ENCODE data around the gene USP24. TPM values are rescaled to one million over a fixed set of nuclear protein-coding genes. Genes with fewer than 3 reads are reported as not detected.

USP24 gene
- total and polyA plus RNA-seq, 10 of the 15 experiments (the other 5 are each of a cell fraction or from before 2014, with no cell fraction given): 4.6 to 36.5 (median 25.3) TPM

GRCh38 chr1:55168353-55168752, 46.8 kb downstream of the USP24 start:
- RAD21 ChIA-PET (ENCODE audit: unreplicated experiment): no interaction called here
- WGBS (ENCODE audit: insufficient coverage, insufficient replicate concordance, low lambda C conversion rate, missing lambda C conversion rate): 93% methylated on average over 4 of the region's 4 CpGs
- SMC1A ChIA-PET (ENCODE audit: uncharacterized antibody, unreplicated experiment): no interaction called here
- POLR2A ChIA-PET: no interaction called here
- H3K4me1 ChIP-seq (ENCODE audit: control insufficient read depth, insufficient read depth, low read length): no peaks in the 10 kb centered on the region
- peaks cover 2 to 15% of the 10 kb centered on the region in 2 experiments for H3K36me3 ChIP-seq (ENCODE audit: control insufficient read depth in 2 of 2, insufficient read depth in 2 of 2, low read length in 1 of 2)
- H3K27ac ChIP-seq (ENCODE audit: control insufficient read depth, insufficient read depth): no peak overlapping the region
- TF ChIP-seq HDAC6 (IDR thresholded peaks at IDR 0.05; ENCODE audit: unreplicated experiment) (no peak), HSF1 (IDR thresholded peaks at IDR 0.05; ENCODE audit: low read depth, low read length) (no peak), POU2F2 (IDR thresholded peaks at IDR 0.05; ENCODE audit: borderline replicate concordance, low read depth, low read length) (no peak), SKIL (IDR thresholded peaks at IDR 0.05; ENCODE audit: low read depth, poor library complexity, severe bottlenecking) (no peak), REST (IDR thresholded peaks at IDR 0.05; ENCODE audit: low read depth, low read length) (no peak), FOXM1 (IDR thresholded peaks at IDR 0.05; ENCODE audit: low read depth, low read length) (no peak), ELK1 (IDR thresholded peaks at IDR 0.05; ENCODE audit: low read depth, low read length) (no peak), STAT1 (conservative IDR thresholded peaks at IDR 0.05) (no peak), IRF4 (IDR thresholded peaks at IDR 0.05; ENCODE audit: low read depth, low read length) (no peak), BMI1 (IDR thresholded peaks at IDR 0.05; ENCODE audit: borderline replicate concordance) (no peak), MXI1 (IDR thresholded peaks at IDR 0.05; ENCODE audit: low read depth, low read length) (no peak), ZNF217 (IDR thresholded peaks at IDR 0.05) (no peak), TARDBP (IDR thresholded peaks at IDR 0.05; ENCODE audit: borderline replicate concordance) (no peak), ZZZ3 (IDR thresholded peaks at IDR 0.05; ENCODE audit: control insufficient read depth, insufficient read length, low read depth) (no peak), NKRF (conservative IDR thresholded peaks at IDR 0.05) (no peak)
- H3K4me2 ChIP-seq (ENCODE audit: control insufficient read depth, insufficient read depth): no peak overlapping the region
- ATAC-seq: no peak
- no peak overlapping the region for H3K9ac ChIP-seq (ENCODE audit: control insufficient read depth, insufficient read depth, low read length)
- H2AFZ ChIP-seq (ENCODE audit: control insufficient read depth, low read depth, low read length): no peak overlapping the region
- no peak for DNase-seq (ENCODE audit: low read depth, low spot score)
- in situ Hi-C loops (cut with MboI): no loop called here
- CTCF ChIA-PET: no interaction called here
- no peaks in the 10 kb centered on the region for H3K27me3 ChIP-seq (replicated peaks in 1 of 2; ENCODE audit: control insufficient read depth in 2 of 2, insufficient read depth in 2 of 2, low read length in 1 of 2)
- H3K9me3 ChIP-seq (replicated peaks; ENCODE audit: control insufficient read depth, insufficient read depth, low read length): no peaks in the 10 kb centered on the region
- intact Hi-C loops (cut with micrococcal nuclease; ENCODE audit: unreplicated experiment): no loop called here
- no peak overlapping the region for H3K4me3 ChIP-seq
- FAIRE-seq: no peak
- H3K79me2 ChIP-seq (ENCODE audit: control insufficient read depth, insufficient read depth, low read length): no peaks in the 10 kb centered on the region
- no TSS peak for BruUV-seq (replicated peaks)
- H4K20me1 ChIP-seq (ENCODE audit: control insufficient read depth, insufficient read depth): no peaks in the 10 kb centered on the region

All from GM12878 (cell line).